Kidney (tissue), 14 donors: ENCODE data around the gene CD44. TPM values are rescaled to one million over a fixed set of nuclear protein-coding genes. Genes with fewer than 3 reads are reported as not detected.

Experiments
- DNase-seq, 5 donors: peaks; one replicate each; pipeline ENCODE4 v3.0.0-alpha.2; 2013 to 2020
- FAIRE-seq: peaks from 2 replicates; lab custom pipeline; 2012; peaks lifted over from hg19 to GRCh38; lab: Jason Lieb, UNC
- H3K27ac ChIP-seq, 2 donors: one replicate each; pipeline ENCODE4 v1.7.0; 2013; ENCODE audit warnings: low read depth in 2 of 2, low read length in 2 of 2, inconsistent platforms in 1 of 2
- H3K27me3 ChIP-seq: one replicate; pipeline ENCODE4 v1.7.1; 2013; ENCODE audit warnings: low read length, inconsistent platforms; ENCODE audit not compliant: control insufficient read depth, insufficient read depth
- H3K36me3 ChIP-seq, 3 donors: one replicate each; pipeline versions ENCODE4 v1.7.0 to v1.7.1; 2013; ENCODE audit warnings: low read length in 3 of 3, control low read depth in 1 of 3, inconsistent platforms in 1 of 3; ENCODE audit not compliant: insufficient read depth in 3 of 3, control insufficient read depth in 2 of 3
- H3K4me1 ChIP-seq, 3 donors: one replicate each; pipeline versions ENCODE4 v1.7.0 to v1.7.1; 2013; ENCODE audit warnings: low read length in 3 of 3, inconsistent platforms in 1 of 3, low read depth in 1 of 3; ENCODE audit not compliant: control insufficient read depth in 2 of 3, insufficient read depth in 2 of 3
- H3K4me3 ChIP-seq, 3 donors: one replicate each; pipeline versions ENCODE4 v1.7.0 to v1.8.1; 2013; ENCODE audit warnings: low read length in 3 of 3, control low read depth in 1 of 3, inconsistent platforms in 1 of 3
- H3K9ac ChIP-seq, 3 donors: one replicate each; pipeline versions ENCODE4 v1.7.0 to v1.7.1; 2013; ENCODE audit warnings: low read length in 3 of 3, control low read depth in 1 of 3, inconsistent platforms in 1 of 3
- H3K9me3 ChIP-seq, 3 donors: one replicate each; pipeline versions ENCODE4 v1.7.0 to v1.7.1; 2013; ENCODE audit warnings: low read length in 3 of 3, control low read depth in 1 of 3, inconsistent platforms in 1 of 3; ENCODE audit not compliant: control insufficient read depth in 2 of 3, insufficient read depth in 1 of 3
- CTCF ChIP-seq: IDR thresholded peaks from 3 replicates; pipeline ENCODE4 v1.5.1; 2012; ENCODE audit warnings: mild to moderate bottlenecking, moderate library complexity, borderline replicate concordance; ENCODE audit not compliant: insufficient read depth; ENCODE audit errors: extremely low read depth
- intact Hi-C: fragments of 100-400 bp; cut with DNase I; formaldehyde crosslinking; loops from one replicate; pipeline ENCODE4 v1.11.1; 2022
- polyA plus RNA-seq: library from polyadenylated mRNA; stranded (reverse); fragments of 350-450 nt; fragmentation: Illumina TruSeq; extraction: RNeasy Lipid Tissue Mini Kit (QIAGEN cat#74804); gene quantifications from one replicate; pipeline ENCODE4 v1.2.3, GENCODE V29; 2014; ENCODE audit warnings: low read depth, low replicate concordance; ENCODE audit not compliant: insufficient read depth
- total RNA-seq: library from RNA; stranded (reverse); fragmentation: NEBNext Ultra II Directional; extraction: Animal tissue kit (Norgen Biotek cat#: 25700); gene quantifications from one replicate; pipeline ENCODE4 v1.2.1, GENCODE V29; 2021
- donor health status: control.
- donor health status: control.
- donor health status: control.
- donor health status: control.
- donor health status: control.
- donor health status: DM: yes; HTN: yes; CAD: no.
- donor health status: Normal renal cell carcinoma (clear cell type).

Gene CD44
- total and polyA plus RNA-seq, 2 donors from 2014 or later: 13.8 to 235 TPM

- no peak for TF ChIP-seq CTCF
- Histone ChIP-seq H3K9ac (no peak overlapping the region), H3K27me3 (no peaks in the 10 kb centered on the region), H3K4me1 (no peaks in the 10 kb centered on the region), H3K4me3 (no peak overlapping the region), H3K27ac (no peak overlapping the region), H3K9me3 (no peaks in the 10 kb centered on the region), H3K36me3 (no peaks in the 10 kb centered on the region)
- FAIRE-seq (no peak), DNase-seq (no peak)
- intact Hi-C loops: no loop called here
Observed at GRCh38 chr11:35206616-35207015, 67.6 kb downstream of the CD44 start.

GRCh38 chr11:35207471-35208403 lies 68.8 kb downstream of the CD44 start:
- Histone ChIP-seq H3K9ac (no peak overlapping the region), H3K27me3 (no peaks in the 10 kb centered on the region), H3K36me3 (no peaks in the 10 kb centered on the region), H3K4me3 (no peak overlapping the region), H3K9me3 (no peaks in the 10 kb centered on the region), H3K4me1 (no peaks in the 10 kb centered on the region), H3K27ac (no peak overlapping the region)
- intact Hi-C loops: no loop called here
- no peak for DNase-seq
- no peak for FAIRE-seq
- no peak for TF ChIP-seq CTCF

GRCh38 chr11:35208795-35209194 lies 69.8 kb downstream of the CD44 start:
- no peak overlapping the region for H3K4me3 ChIP-seq
- no peaks in the 10 kb centered on the region for H3K4me1 ChIP-seq
- H3K27me3 ChIP-seq: no peaks in the 10 kb centered on the region
- TF ChIP-seq CTCF: no peak
- H3K36me3 ChIP-seq: no peaks in the 10 kb centered on the region
- intact Hi-C loops: no loop called here
- no peak overlapping the region for H3K27ac ChIP-seq
- H3K9me3 ChIP-seq: no peaks in the 10 kb centered on the region
- DNase-seq: no peak
- H3K9ac ChIP-seq: no peak overlapping the region
- FAIRE-seq: no peak
